ENCODE results near the gene SLX1A. TPM values are rescaled to one million over a fixed set of nuclear protein-coding genes. Genes with fewer than 3 reads are reported as not detected.
"Not testable (repeated sequence)": the region's sequence is repeated elsewhere in the genome, so short reads cannot be mapped to it uniquely, and the experiment has no call there.

Gene SLX1A
- 100 to 1,000 TPM in 1 of 6 donors, 10 to 100 TPM in 5; 38.6 to 127 (median 63.6) TPM for total RNA-seq

GRCh38 chr16:30193615-30194014 lies at the start of gene SLX1A, which contains the start of gene BOLA2B:
Gene SLX1A, plus strand, starts transcription at chr16:30193875. Its CDS starts 210 bp downstream, at chr16:30194085.
Gene BOLA2B, minus strand, starts transcription at chr16:30193666. Its CDS starts 71 bp downstream, at chr16:30193595.
- not testable (repeated sequence) for DNase-seq, H3K27me3 ChIP-seq, H3K4me1 ChIP-seq, H3K9me3 ChIP-seq, H3K36me3 ChIP-seq
- peak within 1 kb of the TSS; percentile 30 to 52 (median 47) for H3K4me3 ChIP-seq
- peak; percentile 98 for ATAC-seq (ENCODE audit: low FRiP score in 2 of 2)
- peak within 1 kb of the TSS in 3 of 4 donors; percentile 46 to 77 (median 49) for H3K27ac ChIP-seq
- no CpG with 5 or more reads among the region's 34 CpGs for WGBS, 2 donors

DNA sequence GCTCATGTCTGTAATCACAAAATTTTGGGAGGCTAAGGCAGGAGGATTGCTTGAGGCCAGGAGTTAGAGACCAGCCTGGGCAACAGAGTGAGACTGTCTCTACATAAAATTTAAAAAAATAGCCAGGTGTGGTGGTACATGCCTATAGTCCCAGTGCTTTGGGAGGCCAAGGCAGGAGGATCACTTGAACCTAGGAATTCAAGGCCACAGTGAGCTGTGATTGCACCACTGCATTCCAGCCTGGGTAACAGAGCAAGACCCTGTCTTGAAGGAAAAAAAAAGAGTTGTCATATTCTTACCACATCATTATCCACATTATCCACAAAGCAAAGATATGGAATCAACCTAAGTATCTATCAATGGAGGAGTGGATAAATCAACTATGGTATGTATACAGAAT lies 49.7 kb upstream of the SLX1A start:
- no peak for ATAC-seq (ENCODE audit: low FRiP score in 2 of 2)
- TF ChIP-seq EP300 (IDR thresholded peaks at IDR 0.05) = no peak
- no peak for TF ChIP-seq POLR2A (IDR thresholded peaks at IDR 0.05)
- no peak for TF ChIP-seq CTCF (IDR thresholded peaks at IDR 0.05)
- no peak for TF ChIP-seq POLR2AphosphoS5 (IDR thresholded peaks at IDR 0.05)
- no peak overlapping the region for H3K4me3 ChIP-seq
- H3K4me1 ChIP-seq = peaks cover 0 to 11% (median 4%) of the 10 kb centered on the region in 4 donors
- no peak overlapping the region for H3K27ac ChIP-seq
- H3K36me3 ChIP-seq = no peaks in the 10 kb centered on the region
- H3K9me3 ChIP-seq = peaks cover 0 to 5% (median 2%) of the 10 kb centered on the region in 4 donors
- no peak for DNase-seq
- no peaks in the 10 kb centered on the region for H3K27me3 ChIP-seq

- H3K27me3 ChIP-seq = no peaks in the 10 kb centered on the region
- H3K9me3 ChIP-seq = peaks cover 0 to 13% (median 6%) of the 10 kb centered on the region in 4 donors
- H3K4me3 ChIP-seq = no peak overlapping the region
- DNase-seq (no peak), ATAC-seq (ENCODE audit: low FRiP score in 2 of 2) (no peak)
- WGBS, 2 donors = 43 to 80% methylated on average over 1 of the region's 1 CpG
- TF ChIP-seq CTCF (IDR thresholded peaks at IDR 0.05) = no peak
- TF ChIP-seq POLR2A (IDR thresholded peaks at IDR 0.05) = no peak
- no peak for TF ChIP-seq EP300 (IDR thresholded peaks at IDR 0.05)
- no peak for TF ChIP-seq POLR2AphosphoS5 (IDR thresholded peaks at IDR 0.05)
- no peak overlapping the region for H3K27ac ChIP-seq
- H3K4me1 ChIP-seq = peaks cover 0 to 3% (median 1%) of the 10 kb centered on the region in 4 donors
- H3K36me3 ChIP-seq = no peaks in the 10 kb centered on the region
These were observed 48.8 kb upstream of the SLX1A start for GRCh38 chr16:30144917-30145316.

GRCh38 chr16:30145657-30146056 lies 48.0 kb upstream of the SLX1A start:
- no peak for ATAC-seq (ENCODE audit: low FRiP score in 2 of 2)
- Histone ChIP-seq H3K9me3 (peaks cover 0 to 13% (median 6%) of the 10 kb centered on the region in 4 donors), H3K4me1 (no peaks in the 10 kb centered on the region), H3K4me3 (no peak overlapping the region), H3K27ac (no peak overlapping the region), H3K27me3 (no peaks in the 10 kb centered on the region), H3K36me3 (no peaks in the 10 kb centered on the region)
- DNase-seq = no peak
- TF ChIP-seq POLR2AphosphoS5 (IDR thresholded peaks at IDR 0.05) = no peak
- TF ChIP-seq CTCF (IDR thresholded peaks at IDR 0.05) = no peak
- TF ChIP-seq EP300 (IDR thresholded peaks at IDR 0.05) = no peak
- TF ChIP-seq POLR2A (IDR thresholded peaks at IDR 0.05) = no peak
- WGBS, 2 donors = 19 to 76% methylated on average over 1 of the region's 1 CpG

- WGBS, 2 donors = 84% methylated on average over 3 of the region's 3 CpGs
- DNase-seq (no peak), ATAC-seq (ENCODE audit: low FRiP score in 2 of 2) (no peak)
- Histone ChIP-seq H3K27ac (no peak overlapping the region), H3K27me3 (no peaks in the 10 kb centered on the region), H3K4me3 (no peak overlapping the region), H3K9me3 (peaks cover 0 to 13% (median 6%) of the 10 kb centered on the region in 4 donors), H3K36me3 (no peaks in the 10 kb centered on the region), H3K4me1 (no peaks in the 10 kb centered on the region)
- TF ChIP-seq POLR2AphosphoS5 (IDR thresholded peaks at IDR 0.05) = no peak
- TF ChIP-seq CTCF (IDR thresholded peaks at IDR 0.05) = no peak
- no peak for TF ChIP-seq EP300 (IDR thresholded peaks at IDR 0.05)
These were observed 45.7 kb upstream of the SLX1A start for GRCh38 chr16:30147843-30148510.

Data from upper lobe of left lung (tissue), 6 donors.